HFFc6 (cell line): ENCODE results near the gene NLGN3. TPM values are rescaled to one million over a fixed set of nuclear protein-coding genes. Genes with fewer than 3 reads are reported as not detected.
"Not testable (repeated sequence)": the region's sequence is repeated elsewhere in the genome, so short reads cannot be mapped to it uniquely, and the experiment has no call there.

Experiments used
- DNase-seq: peaks from one replicate; pipeline ENCODE4 v3.0.0-alpha.2; 2018
- H3K27ac Mint-ChIP-seq: 2 replicates; pipeline ENCODE4 v1.8.0; 2020; ENCODE audit warnings: mild to moderate bottlenecking, mixed read lengths
- H3K27me3 Mint-ChIP-seq: 2 replicates; pipeline ENCODE4 v1.8.0; 2021; ENCODE audit warnings: mild to moderate bottlenecking, moderate library complexity, mixed read lengths; ENCODE audit not compliant: insufficient read depth
- H3K36me3 Mint-ChIP-seq: 2 replicates; pipeline ENCODE4 v1.8.0; 2021; ENCODE audit warnings: low read depth, mixed read lengths
- H3K4me1 Mint-ChIP-seq: 2 replicates; pipeline ENCODE4 v1.8.0; 2020; ENCODE audit warnings: low read depth, mixed read lengths
- H3K4me3 Mint-ChIP-seq: 2 replicates; pipeline ENCODE4 v1.8.0; 2020; ENCODE audit warnings: mild to moderate bottlenecking, moderate library complexity, mixed read lengths
- H3K9me3 Mint-ChIP-seq: 2 replicates; pipeline ENCODE4 v1.8.0; 2020; ENCODE audit warnings: mild to moderate bottlenecking, mixed read lengths
- total RNA-seq, 6 experiments: library from RNA; stranded (reverse); fragmentation: NEBNext Ultra II Directional; extraction: Animal tissue kit (Norgen Biotek cat#: 25700); gene quantifications; 2 replicates in 1 of 6; 3 replicates in 5 of 6; pipeline ENCODE4 v1.2.3, GENCODE V29; 2021
- TF ChIP-seq, protein P1 (sequence below): fragments of 200-600 bp; sonication (generic); IDR thresholded peaks from 2 replicates; pipeline ENCODE4 v1.5.0; 2021; ENCODE audit warnings: antibody characterized with exemption, mild to moderate bottlenecking

The NLGN3 gene
- total RNA-seq, 6 experiments from 2014 or later, result 0.14 to 0.48 (median 0.29) TPM

GRCh38 chrX:71178908-71179307, 34.3 kb downstream of the NLGN3 start:
- Mint-ChIP-seq H3K27me3 (peaks cover 5% of the 10 kb centered on the region; the same call in 1 of the 2 replicates), H3K36me3 (no peaks in the 10 kb centered on the region), H3K27ac (no peak overlapping the region), H3K4me3 (no peak overlapping the region), H3K9me3 (no peaks in the 10 kb centered on the region), H3K4me1 (peaks cover 39% of the 10 kb centered on the region)
- DNase-seq, result peak; percentile 12
- TF ChIP-seq, protein P1, sequence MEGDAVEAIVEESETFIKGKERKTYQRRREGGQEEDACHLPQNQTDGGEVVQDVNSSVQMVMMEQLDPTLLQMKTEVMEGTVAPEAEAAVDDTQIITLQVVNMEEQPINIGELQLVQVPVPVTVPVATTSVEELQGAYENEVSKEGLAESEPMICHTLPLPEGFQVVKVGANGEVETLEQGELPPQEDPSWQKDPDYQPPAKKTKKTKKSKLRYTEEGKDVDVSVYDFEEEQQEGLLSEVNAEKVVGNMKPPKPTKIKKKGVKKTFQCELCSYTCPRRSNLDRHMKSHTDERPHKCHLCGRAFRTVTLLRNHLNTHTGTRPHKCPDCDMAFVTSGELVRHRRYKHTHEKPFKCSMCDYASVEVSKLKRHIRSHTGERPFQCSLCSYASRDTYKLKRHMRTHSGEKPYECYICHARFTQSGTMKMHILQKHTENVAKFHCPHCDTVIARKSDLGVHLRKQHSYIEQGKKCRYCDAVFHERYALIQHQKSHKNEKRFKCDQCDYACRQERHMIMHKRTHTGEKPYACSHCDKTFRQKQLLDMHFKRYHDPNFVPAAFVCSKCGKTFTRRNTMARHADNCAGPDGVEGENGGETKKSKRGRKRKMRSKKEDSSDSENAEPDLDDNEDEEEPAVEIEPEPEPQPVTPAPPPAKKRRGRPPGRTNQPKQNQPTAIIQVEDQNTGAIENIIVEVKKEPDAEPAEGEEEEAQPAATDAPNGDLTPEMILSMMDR, result peak; percentile 79

DNA sequence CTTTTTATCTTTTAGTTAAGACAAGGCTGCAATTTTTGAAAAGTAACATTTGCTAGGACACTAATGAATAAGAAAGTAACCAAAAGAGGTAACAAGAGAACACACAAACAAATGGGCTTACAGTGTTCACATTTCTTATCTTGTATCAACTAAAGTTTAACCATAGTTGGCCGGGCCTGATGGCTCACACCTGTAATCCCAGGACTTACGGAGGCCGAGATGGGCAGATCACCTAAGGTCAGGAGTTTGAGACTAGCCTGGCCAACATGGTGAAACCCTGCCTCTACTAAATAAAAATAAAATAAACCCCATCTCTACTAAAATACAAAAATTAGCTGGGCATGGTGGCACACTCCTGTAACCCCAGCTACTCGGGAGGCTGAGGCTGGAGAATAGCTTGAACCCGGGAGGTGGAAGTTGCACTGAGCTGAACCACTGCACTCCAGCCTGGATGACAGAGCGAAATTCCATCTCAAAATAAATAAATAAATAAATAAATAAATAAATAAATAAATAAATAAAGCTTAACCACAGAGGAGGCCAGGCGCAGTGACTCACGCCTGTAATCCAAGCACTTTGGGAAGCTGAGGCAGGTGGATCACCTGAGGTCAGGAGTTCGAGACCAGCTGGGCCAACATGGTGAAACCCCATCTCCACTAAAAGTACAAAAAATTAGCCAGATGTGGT, 36.1 kb downstream of the NLGN3 start:
- H3K4me1 Mint-ChIP-seq, result peaks cover 39% of the 10 kb centered on the region
- H3K4me3 Mint-ChIP-seq, H3K9me3 Mint-ChIP-seq, DNase-seq, H3K36me3 Mint-ChIP-seq, H3K27ac Mint-ChIP-seq, H3K27me3 Mint-ChIP-seq: not testable (repeated sequence)

- Mint-ChIP-seq H3K9me3 (no peaks in the 10 kb centered on the region), H3K27ac (peak overlapping the region; percentile 97), H3K4me1 (peaks cover 39% of the 10 kb centered on the region), H3K4me3 (peak overlapping the region; percentile 88), H3K27me3 (peaks cover 5% of the 10 kb centered on the region; the same call in 1 of the 2 replicates), H3K36me3 (no peaks in the 10 kb centered on the region)
- TF ChIP-seq, protein P1, result no peak
- DNase-seq, result no peak
Measured at GRCh38 chrX:71181558-71181909, 36.9 kb downstream of the NLGN3 start.

DNA sequence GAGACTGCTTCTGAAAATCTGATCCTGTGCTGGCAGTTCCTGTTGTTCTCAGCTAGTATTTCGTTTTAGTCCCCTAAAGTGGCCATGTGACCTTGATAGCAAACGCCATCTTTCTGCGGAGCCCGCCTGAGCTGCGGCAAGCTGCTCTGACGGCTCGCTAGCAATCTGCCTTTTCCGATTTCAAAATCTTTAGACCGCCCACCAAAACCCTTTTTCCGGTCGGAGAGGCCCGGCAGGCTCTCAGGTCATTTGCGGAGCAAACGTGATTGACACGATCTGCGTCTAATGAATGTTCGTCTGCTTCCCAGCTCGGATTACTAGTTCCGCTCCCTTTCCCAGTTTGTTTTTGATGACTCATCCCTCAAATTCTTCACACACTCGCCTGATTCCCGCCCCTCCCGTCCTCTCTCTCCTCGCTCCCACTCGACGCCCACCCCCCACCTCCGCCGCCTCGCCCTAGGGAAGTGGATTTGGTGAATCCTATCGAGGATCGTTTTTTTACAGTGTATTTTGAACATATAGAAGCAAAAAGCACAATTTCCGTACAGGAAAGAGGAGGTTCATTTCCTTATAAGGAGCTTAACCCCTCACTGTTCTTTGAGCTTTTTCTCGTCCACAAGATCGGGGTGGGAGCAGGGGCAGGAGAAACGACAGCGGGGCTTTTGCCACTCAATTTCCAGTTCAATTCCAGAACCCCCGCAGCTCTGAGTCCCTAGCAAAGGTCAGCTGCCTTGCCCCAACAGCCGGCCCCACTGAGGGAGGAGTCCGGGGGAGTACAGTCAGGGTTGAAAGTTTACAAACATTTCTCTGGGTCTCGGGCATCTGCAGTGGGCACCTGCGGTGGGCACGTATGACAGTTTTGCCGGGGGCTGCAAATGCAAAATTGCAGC, 37.5 kb downstream of the NLGN3 start:
- Mint-ChIP-seq H3K36me3 (no peaks in the 10 kb centered on the region), H3K27me3 (peaks cover 5% of the 10 kb centered on the region), H3K27ac (peak overlapping the region; percentile 97), H3K4me3 (peak overlapping the region; percentile 88), H3K4me1 (peaks cover 35% of the 10 kb centered on the region), H3K9me3 (no peaks in the 10 kb centered on the region)
- TF ChIP-seq, protein P1, result no peak
- peak; percentile 95 for DNase-seq

DNA sequence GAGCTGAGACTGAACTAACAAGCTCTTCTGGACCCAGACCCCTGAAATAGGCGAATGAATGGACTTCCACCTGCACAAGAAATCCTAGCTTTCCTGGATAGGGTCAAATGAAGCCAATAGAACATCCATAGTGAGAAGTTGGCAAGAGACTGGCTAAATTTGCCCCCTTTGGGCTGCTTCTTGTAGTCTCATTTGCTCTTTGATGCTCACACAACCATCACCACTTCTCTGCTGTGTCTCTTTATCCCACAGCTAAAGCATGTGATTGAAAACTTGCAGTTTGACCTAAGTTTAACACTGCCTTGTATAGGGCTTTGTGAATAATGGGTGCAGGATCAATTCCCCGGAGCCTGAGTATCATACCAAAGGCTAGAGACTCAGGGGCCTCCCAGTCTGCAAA, 38.2 kb downstream of the NLGN3 start:
- peaks cover 28% of the 10 kb centered on the region for H3K4me1 Mint-ChIP-seq
- DNase-seq, result no peak
- peaks cover 5% of the 10 kb centered on the region for H3K27me3 Mint-ChIP-seq
- peak overlapping the region; percentile 88 for H3K4me3 Mint-ChIP-seq
- TF ChIP-seq, protein P1, result no peak
- no peaks in the 10 kb centered on the region for H3K36me3 Mint-ChIP-seq
- peak overlapping the region; percentile 97 for H3K27ac Mint-ChIP-seq
- H3K9me3 Mint-ChIP-seq, result no peaks in the 10 kb centered on the region

DNA sequence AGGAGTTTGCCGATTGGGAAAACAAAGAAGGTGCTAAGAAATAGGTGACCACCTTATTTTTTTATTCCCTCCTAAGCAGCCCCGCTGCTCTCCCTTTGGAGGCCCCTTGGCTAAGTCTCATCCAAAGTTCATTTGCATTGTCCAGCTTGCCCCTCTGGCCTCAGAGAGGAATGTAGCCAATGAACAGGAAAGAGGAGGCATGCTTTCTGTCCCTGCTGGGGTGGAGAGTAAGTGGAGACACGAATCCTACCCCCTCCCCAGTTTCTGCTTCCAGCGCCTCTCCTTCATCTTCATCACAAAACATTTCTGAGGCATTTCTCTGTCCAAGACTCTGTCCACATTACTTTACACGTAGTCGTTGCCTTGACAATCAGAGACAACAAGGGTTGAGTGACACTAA, 38.7 kb downstream of the NLGN3 start:
- Mint-ChIP-seq H3K9me3 (no peaks in the 10 kb centered on the region), H3K36me3 (no peaks in the 10 kb centered on the region), H3K27me3 (peaks cover 5% of the 10 kb centered on the region), H3K4me1 (peaks cover 23% of the 10 kb centered on the region), H3K27ac (no peak overlapping the region), H3K4me3 (no peak overlapping the region)
- TF ChIP-seq, protein P1, result no peak
- DNase-seq, result no peak
